ENCODE measurements around the gene AP2A2. TPM values are rescaled to one million over a fixed set of nuclear protein-coding genes. Genes with fewer than 3 reads are reported as not detected.
A peak's percentile ranks its signal among the peaks of the same experiment; 100 is the strongest.

The AP2A2 gene
- polyA plus RNA-seq, 3 donors = 5.7 to 61.0 (median 8.2) TPM

- H3K4me1 ChIP-seq (ENCODE audit: control insufficient read depth in 1 of 2, insufficient read depth in 2 of 2, low read length in 2 of 2) = peaks cover 23 to 33% of the 10 kb centered on the region in 2 donors
- no peak overlapping the region for H2AFZ ChIP-seq (ENCODE audit: insufficient read depth, low read depth, low read length, poor library complexity, severe bottlenecking)
- WGBS (ENCODE audit: insufficient coverage) = 60% methylated on average over 1 of the region's 6 CpGs
- H3K27ac ChIP-seq (ENCODE audit: low read depth in 1 of 2, low read length in 2 of 2) = no peak overlapping the region
- no peaks in the 10 kb centered on the region for H3K9me3 ChIP-seq (replicated peaks in 1 of 2; ENCODE audit: control insufficient read depth in 1 of 2, insufficient read depth in 1 of 2, low read length in 2 of 2)
- no peak overlapping the region for H3K4me2 ChIP-seq (replicated peaks; ENCODE audit: extremely low read depth, low read length, poor library complexity, severe bottlenecking)
- intact Hi-C loops (cut with micrococcal nuclease) = no loop called here
- no peak overlapping the region for H3K9ac ChIP-seq (ENCODE audit: insufficient read depth, low read length, poor library complexity, severe bottlenecking)
- no peak overlapping the region for H3K4me3 ChIP-seq (replicated peaks in 1 of 3; ENCODE audit: low read depth in 2 of 3, low read length in 3 of 3)
- Mint-ChIP-seq H3K4me3 (no peak overlapping the region), H3K27me3 (ENCODE audit: low read depth in 3 of 3) (no peaks in the 10 kb centered on the region), H3K36me3 (peaks cover 0 to 29% of the 10 kb centered on the region in 2 donors), H3K9me3 (peaks cover 0 to 1% (median 0%) of the 10 kb centered on the region in 7 donors), H3K27ac (peak overlapping the region in 1 of 7 donors; percentile 12), H3K4me1 (peaks cover 55% of the 10 kb centered on the region)
- H4K20me1 ChIP-seq (ENCODE audit: insufficient read depth, low read length) = peaks cover 97% of the 10 kb centered on the region
- no peak for DNase-seq
- H3K36me3 ChIP-seq (replicated peaks in 1 of 2; ENCODE audit: control insufficient read depth in 1 of 2, insufficient read depth in 2 of 2, low read length in 2 of 2) = peaks cover 0 to 4% of the 10 kb centered on the region in 2 donors
- H3K27me3 ChIP-seq (ENCODE audit: control insufficient read depth in 2 of 2, insufficient read depth in 2 of 2, low read length in 2 of 2) = no peaks in the 10 kb centered on the region
- TF ChIP-seq CTCF (IDR thresholded peaks at IDR 0.05) = no peak
- H3K79me2 ChIP-seq (ENCODE audit: insufficient read depth, low read length) = peaks cover 84% of the 10 kb centered on the region
Measured at GRCh38 chr11:934527-934926, 8.9 kb downstream of the AP2A2 start.

- Mint-ChIP-seq H3K4me3 (no peak overlapping the region), H3K27ac (no peak overlapping the region), H3K27me3 (ENCODE audit: low read depth in 3 of 3) (no peaks in the 10 kb centered on the region), H3K36me3 (peaks cover 0 to 35% of the 10 kb centered on the region in 2 donors), H3K4me1 (peaks cover 53% of the 10 kb centered on the region), H3K9me3 (peaks cover 0 to 1% (median 0%) of the 10 kb centered on the region in 7 donors)
- Histone ChIP-seq H3K9me3 (replicated peaks in 1 of 2; ENCODE audit: control insufficient read depth in 1 of 2, insufficient read depth in 1 of 2, low read length in 2 of 2) (no peaks in the 10 kb centered on the region), H2AFZ (ENCODE audit: insufficient read depth, low read depth, low read length, poor library complexity, severe bottlenecking) (no peak overlapping the region), H3K4me2 (replicated peaks; ENCODE audit: extremely low read depth, low read length, poor library complexity, severe bottlenecking) (no peak overlapping the region), H3K79me2 (ENCODE audit: insufficient read depth, low read length) (peaks cover 84% of the 10 kb centered on the region), H4K20me1 (ENCODE audit: insufficient read depth, low read length) (peaks cover 98% of the 10 kb centered on the region), H3K9ac (ENCODE audit: insufficient read depth, low read length, poor library complexity, severe bottlenecking) (no peak overlapping the region), H3K27me3 (ENCODE audit: control insufficient read depth in 2 of 2, insufficient read depth in 2 of 2, low read length in 2 of 2) (no peaks in the 10 kb centered on the region), H3K36me3 (replicated peaks in 1 of 2; ENCODE audit: control insufficient read depth in 1 of 2, insufficient read depth in 2 of 2, low read length in 2 of 2) (peaks cover 0 to 4% of the 10 kb centered on the region in 2 donors), H3K27ac (ENCODE audit: low read depth in 1 of 2, low read length in 2 of 2) (no peak overlapping the region), H3K4me1 (ENCODE audit: control insufficient read depth in 1 of 2, insufficient read depth in 2 of 2, low read length in 2 of 2) (peaks cover 22 to 28% of the 10 kb centered on the region in 2 donors), H3K4me3 (replicated peaks in 1 of 3; ENCODE audit: low read depth in 2 of 3, low read length in 3 of 3) (no peak overlapping the region)
- no CpG with 5 or more reads among the region's 3 CpGs for whole genome bisulfite sequencing (ENCODE audit: insufficient coverage)
- DNase-seq = no peak
- intact Hi-C loops (cut with micrococcal nuclease) = no loop called here
- TF ChIP-seq CTCF (IDR thresholded peaks at IDR 0.05) = no peak
Measured at GRCh38 chr11:936199-936598, 10.5 kb downstream of the AP2A2 start.

Measured in CD14-positive monocyte (primary cell).